Measurements from ENCODE around the gene CHRNE. TPM values are rescaled to one million over a fixed set of nuclear protein-coding genes. Genes with fewer than 3 reads are reported as not detected.

The CHRNE gene
- total and polyA plus RNA-seq, 2 experiments from 2014 or later = 0.24 to 1.2 TPM

- TF ChIP-seq, protein P1, sequence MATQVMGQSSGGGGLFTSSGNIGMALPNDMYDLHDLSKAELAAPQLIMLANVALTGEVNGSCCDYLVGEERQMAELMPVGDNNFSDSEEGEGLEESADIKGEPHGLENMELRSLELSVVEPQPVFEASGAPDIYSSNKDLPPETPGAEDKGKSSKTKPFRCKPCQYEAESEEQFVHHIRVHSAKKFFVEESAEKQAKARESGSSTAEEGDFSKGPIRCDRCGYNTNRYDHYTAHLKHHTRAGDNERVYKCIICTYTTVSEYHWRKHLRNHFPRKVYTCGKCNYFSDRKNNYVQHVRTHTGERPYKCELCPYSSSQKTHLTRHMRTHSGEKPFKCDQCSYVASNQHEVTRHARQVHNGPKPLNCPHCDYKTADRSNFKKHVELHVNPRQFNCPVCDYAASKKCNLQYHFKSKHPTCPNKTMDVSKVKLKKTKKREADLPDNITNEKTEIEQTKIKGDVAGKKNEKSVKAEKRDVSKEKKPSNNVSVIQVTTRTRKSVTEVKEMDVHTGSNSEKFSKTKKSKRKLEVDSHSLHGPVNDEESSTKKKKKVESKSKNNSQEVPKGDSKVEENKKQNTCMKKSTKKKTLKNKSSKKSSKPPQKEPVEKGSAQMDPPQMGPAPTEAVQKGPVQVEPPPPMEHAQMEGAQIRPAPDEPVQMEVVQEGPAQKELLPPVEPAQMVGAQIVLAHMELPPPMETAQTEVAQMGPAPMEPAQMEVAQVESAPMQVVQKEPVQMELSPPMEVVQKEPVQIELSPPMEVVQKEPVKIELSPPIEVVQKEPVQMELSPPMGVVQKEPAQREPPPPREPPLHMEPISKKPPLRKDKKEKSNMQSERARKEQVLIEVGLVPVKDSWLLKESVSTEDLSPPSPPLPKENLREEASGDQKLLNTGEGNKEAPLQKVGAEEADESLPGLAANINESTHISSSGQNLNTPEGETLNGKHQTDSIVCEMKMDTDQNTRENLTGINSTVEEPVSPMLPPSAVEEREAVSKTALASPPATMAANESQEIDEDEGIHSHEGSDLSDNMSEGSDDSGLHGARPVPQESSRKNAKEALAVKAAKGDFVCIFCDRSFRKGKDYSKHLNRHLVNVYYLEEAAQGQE (IDR thresholded peaks at IDR 0.05; ENCODE audit: unreplicated experiment) = no peak
- TF ChIP-seq EZH2 (IDR thresholded peaks at IDR 0.05; ENCODE audit: low read depth, unreplicated experiment) = no peak
- TF ChIP-seq, protein P2, sequence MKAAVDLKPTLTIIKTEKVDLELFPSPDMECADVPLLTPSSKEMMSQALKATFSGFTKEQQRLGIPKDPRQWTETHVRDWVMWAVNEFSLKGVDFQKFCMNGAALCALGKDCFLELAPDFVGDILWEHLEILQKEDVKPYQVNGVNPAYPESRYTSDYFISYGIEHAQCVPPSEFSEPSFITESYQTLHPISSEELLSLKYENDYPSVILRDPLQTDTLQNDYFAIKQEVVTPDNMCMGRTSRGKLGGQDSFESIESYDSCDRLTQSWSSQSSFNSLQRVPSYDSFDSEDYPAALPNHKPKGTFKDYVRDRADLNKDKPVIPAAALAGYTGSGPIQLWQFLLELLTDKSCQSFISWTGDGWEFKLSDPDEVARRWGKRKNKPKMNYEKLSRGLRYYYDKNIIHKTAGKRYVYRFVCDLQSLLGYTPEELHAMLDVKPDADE (IDR thresholded peaks at IDR 0.05) = no peak
- no peak for TF ChIP-seq ZNF114 (CRISPR knock-in tag; IDR thresholded peaks at IDR 0.05)
- TF ChIP-seq JUNB (IDR thresholded peaks at IDR 0.05; ENCODE audit: unreplicated experiment) = no peak
- TF ChIP-seq, protein P3, sequence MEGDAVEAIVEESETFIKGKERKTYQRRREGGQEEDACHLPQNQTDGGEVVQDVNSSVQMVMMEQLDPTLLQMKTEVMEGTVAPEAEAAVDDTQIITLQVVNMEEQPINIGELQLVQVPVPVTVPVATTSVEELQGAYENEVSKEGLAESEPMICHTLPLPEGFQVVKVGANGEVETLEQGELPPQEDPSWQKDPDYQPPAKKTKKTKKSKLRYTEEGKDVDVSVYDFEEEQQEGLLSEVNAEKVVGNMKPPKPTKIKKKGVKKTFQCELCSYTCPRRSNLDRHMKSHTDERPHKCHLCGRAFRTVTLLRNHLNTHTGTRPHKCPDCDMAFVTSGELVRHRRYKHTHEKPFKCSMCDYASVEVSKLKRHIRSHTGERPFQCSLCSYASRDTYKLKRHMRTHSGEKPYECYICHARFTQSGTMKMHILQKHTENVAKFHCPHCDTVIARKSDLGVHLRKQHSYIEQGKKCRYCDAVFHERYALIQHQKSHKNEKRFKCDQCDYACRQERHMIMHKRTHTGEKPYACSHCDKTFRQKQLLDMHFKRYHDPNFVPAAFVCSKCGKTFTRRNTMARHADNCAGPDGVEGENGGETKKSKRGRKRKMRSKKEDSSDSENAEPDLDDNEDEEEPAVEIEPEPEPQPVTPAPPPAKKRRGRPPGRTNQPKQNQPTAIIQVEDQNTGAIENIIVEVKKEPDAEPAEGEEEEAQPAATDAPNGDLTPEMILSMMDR (conservative IDR thresholded peaks at IDR 0.05; ENCODE audit: low read depth in 2 of 2) = no peak
These were observed 52.7 kb downstream of the CHRNE start (continued) for GRCh38 chr17:4850246-4850645.

DNA sequence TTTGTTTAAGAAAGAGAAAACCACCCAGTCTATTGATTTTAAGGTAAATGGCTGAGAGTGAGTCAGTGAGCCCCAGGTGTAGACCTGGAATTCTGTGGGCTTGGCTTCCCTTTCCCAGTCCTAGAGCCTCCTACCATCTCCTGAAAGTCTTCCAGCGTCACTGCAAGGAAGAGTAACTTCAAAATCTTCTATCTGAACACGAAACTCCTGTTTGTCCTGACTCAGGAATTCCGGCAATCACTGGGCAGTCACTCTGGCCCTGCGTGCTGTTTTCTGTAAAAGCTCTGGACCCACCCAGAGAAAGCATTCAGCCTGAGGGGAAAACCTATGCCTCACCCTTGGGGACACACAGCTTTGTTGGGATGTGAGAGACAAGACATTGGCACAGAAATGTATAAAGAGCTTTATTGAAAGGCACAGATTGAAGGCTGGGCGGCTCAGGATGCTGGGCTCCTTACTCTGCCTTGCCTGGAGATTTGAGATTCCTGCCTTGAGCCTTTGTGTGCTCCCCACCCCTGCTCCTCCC is 53.8 kb downstream of the CHRNE start:
- peaks cover 71% of the 10 kb centered on the region for H3K79me2 ChIP-seq (replicated peaks; ENCODE audit: insufficient read depth)
- H3K27me3 ChIP-seq (ENCODE audit: insufficient read depth) = no peaks in the 10 kb centered on the region
- no peaks in the 10 kb centered on the region for H3K36me3 ChIP-seq (ENCODE audit: insufficient read depth)
- Mint-ChIP-seq H3K27me3 (ENCODE audit: insufficient read depth, low read depth, poor library complexity) (peaks cover 16% of the 10 kb centered on the region), H3K9me3 (no peaks in the 10 kb centered on the region; the same call in 2 of the 3 replicates), H3K27ac (peak overlapping the region; percentile 87), H3K36me3 (ENCODE audit: low read depth) (peaks cover 4% of the 10 kb centered on the region; the same call in 1 of the 3 replicates), H3K4me1 (peaks cover 53% of the 10 kb centered on the region), H3K4me3 (peak overlapping the region; percentile 14; the same call in 1 of the 3 replicates)
- H3K4me3 ChIP-seq = no peak overlapping the region
- no peak overlapping the region for H2AFZ ChIP-seq
- H3K4me2 ChIP-seq = peak overlapping the region; percentile 48
- peaks cover 3% of the 10 kb centered on the region; the same call in 1 of the 2 replicates for H3F3A ChIP-seq (replicated peaks; ENCODE audit: low read depth)
- ATAC-seq (peak; percentile 65), DNase-seq (ENCODE audit: low spot score) (peak; percentile 65)
- H3K4me1 ChIP-seq (ENCODE audit: insufficient read depth) = peaks cover 35% of the 10 kb centered on the region
- no peaks in the 10 kb centered on the region for H3K9me2 ChIP-seq (ENCODE audit: insufficient read depth)
- peak overlapping the region; percentile 92 for H3K27ac ChIP-seq (ENCODE audit: low read depth)
- H4K20me1 ChIP-seq (replicated peaks; ENCODE audit: insufficient read depth) = no peaks in the 10 kb centered on the region; the same call in 1 of the 2 replicates
- no peak for TF ChIP-seq ZNF462 (CRISPR knock-in tag; IDR thresholded peaks at IDR 0.05)
- no peak for TF ChIP-seq EZH2 (IDR thresholded peaks at IDR 0.05; ENCODE audit: low read depth, unreplicated experiment)
- no peak for TF ChIP-seq CREB1 (CRISPR knock-in tag; IDR thresholded peaks at IDR 0.05; ENCODE audit: low read depth)
- no peak for TF ChIP-seq ZNF331 (CRISPR knock-in tag; IDR thresholded peaks at IDR 0.05; ENCODE audit: low read depth)
- TF ChIP-seq POLR2AphosphoS5 (IDR thresholded peaks at IDR 0.05; ENCODE audit: low read depth) = no peak
